MM.1S (cell line): ENCODE results near the gene EFNA3.

ENCODE experiments used
- EZH2 ChIP-seq: fragments of 300-600 bp; sonication (generic); optimal IDR thresholded peaks from 2 replicates; pipeline ENCODE3; 2017; ENCODE audit warnings: low read depth, mild to moderate bottlenecking, antibody characterized with exemption, low read length, mixed read lengths
- EZH2phosphoT487 ChIP-seq: fragments of 300-600 bp; sonication (generic); IDR thresholded peaks from 2 replicates; pipeline ENCODE4 v1.6.1; 2018; ENCODE audit warnings: antibody characterized with exemption, low read length
- TF ChIP-seq, protein P1 (sequence below): fragments of 300-600 bp; sonication (generic); IDR thresholded peaks from 2 replicates; pipeline ENCODE4 v1.5.1; 2016; ENCODE audit warnings: antibody characterized with exemption, low read length, mixed read lengths

DNA sequence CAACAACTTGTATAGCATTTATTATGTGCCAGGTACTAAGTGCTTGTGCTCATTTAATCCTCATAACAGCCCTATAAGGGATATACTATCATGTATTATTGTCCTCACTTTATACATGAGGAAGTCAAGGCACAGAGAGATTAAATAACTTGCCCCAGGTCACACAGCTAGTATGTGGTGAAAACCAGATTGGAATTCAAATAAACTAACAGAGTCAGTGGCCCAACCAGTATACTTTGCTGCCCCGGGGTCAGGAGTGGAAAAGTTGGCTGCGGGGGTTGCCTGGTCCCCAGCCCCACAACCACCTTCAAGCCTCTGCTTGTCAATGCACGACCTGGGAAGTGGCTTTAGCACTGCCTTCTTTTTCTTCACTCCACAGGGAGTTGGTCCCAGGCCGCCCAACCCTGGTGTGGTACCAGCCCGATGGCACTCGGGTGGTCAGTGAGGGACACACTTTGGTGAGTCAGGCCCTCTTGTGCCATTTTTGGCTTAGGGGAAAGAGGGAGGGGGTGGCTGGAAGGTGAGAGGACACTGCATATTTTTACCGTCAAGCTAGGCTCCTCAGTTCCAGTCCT is 25.0 kb upstream of the EFNA3 start:
- TF ChIP-seq, protein P1, sequence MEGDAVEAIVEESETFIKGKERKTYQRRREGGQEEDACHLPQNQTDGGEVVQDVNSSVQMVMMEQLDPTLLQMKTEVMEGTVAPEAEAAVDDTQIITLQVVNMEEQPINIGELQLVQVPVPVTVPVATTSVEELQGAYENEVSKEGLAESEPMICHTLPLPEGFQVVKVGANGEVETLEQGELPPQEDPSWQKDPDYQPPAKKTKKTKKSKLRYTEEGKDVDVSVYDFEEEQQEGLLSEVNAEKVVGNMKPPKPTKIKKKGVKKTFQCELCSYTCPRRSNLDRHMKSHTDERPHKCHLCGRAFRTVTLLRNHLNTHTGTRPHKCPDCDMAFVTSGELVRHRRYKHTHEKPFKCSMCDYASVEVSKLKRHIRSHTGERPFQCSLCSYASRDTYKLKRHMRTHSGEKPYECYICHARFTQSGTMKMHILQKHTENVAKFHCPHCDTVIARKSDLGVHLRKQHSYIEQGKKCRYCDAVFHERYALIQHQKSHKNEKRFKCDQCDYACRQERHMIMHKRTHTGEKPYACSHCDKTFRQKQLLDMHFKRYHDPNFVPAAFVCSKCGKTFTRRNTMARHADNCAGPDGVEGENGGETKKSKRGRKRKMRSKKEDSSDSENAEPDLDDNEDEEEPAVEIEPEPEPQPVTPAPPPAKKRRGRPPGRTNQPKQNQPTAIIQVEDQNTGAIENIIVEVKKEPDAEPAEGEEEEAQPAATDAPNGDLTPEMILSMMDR = no peak
- TF ChIP-seq EZH2 = no peak
- TF ChIP-seq EZH2phosphoT487 = no peak
